NCI-H146 (cell line): ENCODE data around the gene CACNG1.

Experiments
- DNase-seq: peaks from one replicate; lab custom pipeline; 2025; lab: John Stamatoyannopoulos, UW

CACNG1 gene, protein sequence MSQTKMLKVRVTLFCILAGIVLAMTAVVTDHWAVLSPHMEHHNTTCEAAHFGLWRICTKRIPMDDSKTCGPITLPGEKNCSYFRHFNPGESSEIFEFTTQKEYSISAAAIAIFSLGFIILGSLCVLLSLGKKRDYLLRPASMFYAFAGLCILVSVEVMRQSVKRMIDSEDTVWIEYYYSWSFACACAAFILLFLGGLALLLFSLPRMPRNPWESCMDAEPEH

DNA sequence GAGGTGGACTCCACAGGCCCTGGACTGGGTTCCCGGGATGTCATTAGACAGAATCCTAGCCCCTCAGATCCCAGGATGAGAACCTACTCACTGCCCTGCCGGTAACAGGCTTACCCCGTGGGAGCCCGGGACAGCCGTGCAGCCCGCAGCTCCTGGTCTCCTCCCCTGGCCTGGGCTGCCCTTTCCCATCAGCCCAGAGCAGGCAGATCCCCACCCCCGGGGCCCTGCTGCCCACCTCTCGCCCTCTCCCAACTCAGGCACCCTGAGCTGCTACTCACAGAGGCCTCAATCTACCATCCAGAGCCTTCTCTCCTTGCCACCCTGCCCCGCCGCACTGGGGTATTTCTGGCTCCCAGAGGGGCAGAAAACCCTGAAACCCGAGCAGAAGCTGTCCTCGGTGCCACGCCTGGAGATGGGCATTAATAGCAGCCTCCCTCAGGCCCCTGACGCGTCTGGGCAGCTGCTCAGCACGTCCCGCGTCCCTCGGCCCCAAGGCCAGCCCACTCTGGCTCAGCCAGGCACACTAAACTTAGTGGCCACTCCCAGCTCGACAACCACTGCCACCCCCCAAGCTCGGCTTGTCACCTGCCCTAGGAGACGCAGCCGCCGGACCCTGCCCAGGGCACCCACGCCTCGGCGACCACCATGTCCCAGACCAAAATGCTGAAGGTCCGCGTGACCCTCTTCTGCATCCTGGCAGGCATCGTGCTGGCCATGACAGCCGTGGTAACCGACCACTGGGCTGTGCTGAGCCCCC lies at the start of gene CACNG1:
Gene CACNG1, plus strand, starts transcription at position 539 of the 757 bp plus-strand sequence. Its CDS starts 107 bp downstream, at position 646.
- DNase-seq = no peak

DNA sequence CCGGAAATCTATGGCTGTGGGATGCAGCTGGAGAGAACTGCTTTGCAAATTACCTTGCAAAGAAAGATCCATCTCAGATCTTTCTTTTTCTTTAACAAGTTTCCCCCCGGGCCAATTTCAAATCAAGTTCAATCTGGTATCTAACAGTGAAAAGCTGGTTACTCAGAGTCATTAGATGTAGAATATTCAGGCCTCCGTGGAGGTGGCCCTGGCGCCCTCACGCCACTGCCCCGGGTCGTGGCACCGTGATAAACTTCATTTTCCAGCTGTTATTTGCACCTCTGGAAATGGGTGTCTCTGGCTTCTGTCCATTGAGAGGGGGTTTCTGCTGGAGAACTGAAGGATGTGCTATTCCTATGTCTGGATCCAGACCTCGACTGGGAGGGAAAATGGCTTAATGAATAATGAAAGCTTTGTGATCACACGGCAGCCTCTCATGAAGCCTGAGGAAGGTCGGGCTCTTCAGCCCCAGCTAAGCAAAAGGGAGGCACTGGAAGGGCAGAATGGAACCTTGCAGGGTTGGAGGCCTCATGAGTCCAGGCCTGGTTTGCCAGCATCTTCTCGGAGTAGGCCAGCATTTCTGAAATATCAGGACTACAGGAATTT lies 49.3 kb upstream of the CACNG1 start:
- DNase-seq = no peak

DNA sequence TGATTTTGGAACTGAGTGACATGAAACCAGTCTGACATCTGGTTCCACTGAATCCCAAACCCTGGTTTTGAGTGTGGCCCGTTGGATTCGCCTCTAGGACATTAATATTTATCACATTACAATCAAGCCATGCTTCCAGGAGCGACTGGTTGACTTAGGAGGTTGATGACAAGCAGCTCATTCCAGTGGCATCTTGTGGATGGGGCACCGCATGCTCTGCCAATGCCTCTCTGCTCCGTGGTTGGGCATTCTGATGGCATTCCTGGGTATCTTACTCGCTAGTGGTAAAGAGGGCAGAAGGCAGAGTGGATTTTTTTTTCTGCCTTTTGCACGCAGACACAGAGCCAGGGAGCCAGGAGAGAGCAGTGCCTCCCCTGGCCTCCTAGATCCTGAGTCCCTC lies 48.4 kb upstream of the CACNG1 start:
- no peak for DNase-seq

DNA sequence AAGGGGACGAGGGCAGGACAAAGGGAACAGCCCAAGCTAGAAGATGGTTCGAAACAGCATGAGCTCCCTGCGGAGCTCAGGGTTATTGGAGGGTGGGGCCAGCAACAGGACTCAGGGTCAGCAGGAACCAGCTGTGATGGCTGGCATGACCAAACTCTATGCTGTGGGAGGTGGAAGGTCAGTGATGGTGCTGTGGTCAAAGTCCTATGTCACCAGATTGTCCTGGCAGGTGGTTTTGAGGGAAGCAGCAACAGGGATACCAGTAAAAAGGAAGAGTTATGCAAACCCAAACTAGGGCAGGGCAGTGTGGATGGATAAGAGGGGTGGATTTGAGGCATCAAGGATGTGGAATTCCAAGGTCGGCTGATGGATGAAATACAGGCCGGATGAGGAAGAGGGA lies 47.4 kb upstream of the CACNG1 start:
- DNase-seq = no peak

DNA sequence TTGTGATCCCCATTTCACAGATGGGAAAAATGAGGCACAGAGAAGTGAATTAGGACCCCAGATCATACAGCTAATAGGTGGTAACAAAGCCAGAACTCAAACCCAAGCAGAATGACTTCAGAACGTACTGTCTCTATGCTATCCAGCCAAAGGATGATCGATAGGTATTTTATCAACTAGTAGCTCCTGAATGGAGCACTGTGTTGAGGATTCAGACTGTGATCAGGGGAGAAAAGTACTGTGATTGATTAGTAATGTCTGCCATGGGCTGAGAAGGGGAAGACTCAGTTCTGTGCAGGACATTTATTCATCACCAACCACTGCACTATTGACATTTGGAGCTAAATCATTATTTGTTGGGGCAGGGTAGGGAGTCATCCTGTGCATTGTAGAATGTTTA lies 41.1 kb upstream of the CACNG1 start:
- no peak for DNase-seq

DNA sequence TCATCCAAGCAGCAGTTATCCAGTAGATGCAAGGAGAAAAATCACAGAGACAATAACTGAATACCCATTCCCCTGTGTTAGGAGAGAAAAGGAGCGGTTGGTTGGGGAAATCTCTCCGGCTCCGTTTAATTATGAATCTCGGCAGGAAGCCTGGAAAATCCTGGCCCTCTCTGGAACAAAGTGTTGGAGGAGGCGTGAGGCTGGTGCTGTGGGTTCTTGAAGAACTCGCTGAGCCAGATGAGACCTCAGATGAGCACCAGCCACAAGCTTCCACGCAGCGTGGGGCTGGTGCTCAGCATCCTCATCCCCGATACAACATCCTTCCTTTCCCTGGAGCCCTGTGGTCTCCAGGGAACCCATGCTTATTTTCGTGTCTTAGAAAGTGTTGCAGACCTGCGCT lies 40.2 kb upstream of the CACNG1 start:
- DNase-seq = no peak

DNA sequence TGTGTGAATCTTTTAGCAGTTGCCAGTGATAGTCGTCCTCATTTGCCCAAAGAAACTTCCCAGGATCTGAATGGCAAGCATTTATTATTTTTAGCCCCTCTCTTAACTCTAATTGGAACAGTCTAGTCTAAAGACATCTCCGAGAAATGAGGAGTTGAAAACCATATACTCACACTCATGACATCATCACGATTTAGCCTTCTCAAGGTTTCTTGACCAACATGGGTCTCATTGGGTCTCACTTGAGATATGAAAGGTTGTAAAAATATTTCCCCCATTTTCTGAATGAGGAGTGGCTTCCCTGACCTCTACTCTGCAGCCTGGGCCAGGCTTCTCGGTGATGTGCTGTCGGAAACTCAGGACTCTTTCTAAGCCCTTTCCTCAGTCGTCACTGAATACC lies 37.1 kb upstream of the CACNG1 start:
- no peak for DNase-seq

DNA sequence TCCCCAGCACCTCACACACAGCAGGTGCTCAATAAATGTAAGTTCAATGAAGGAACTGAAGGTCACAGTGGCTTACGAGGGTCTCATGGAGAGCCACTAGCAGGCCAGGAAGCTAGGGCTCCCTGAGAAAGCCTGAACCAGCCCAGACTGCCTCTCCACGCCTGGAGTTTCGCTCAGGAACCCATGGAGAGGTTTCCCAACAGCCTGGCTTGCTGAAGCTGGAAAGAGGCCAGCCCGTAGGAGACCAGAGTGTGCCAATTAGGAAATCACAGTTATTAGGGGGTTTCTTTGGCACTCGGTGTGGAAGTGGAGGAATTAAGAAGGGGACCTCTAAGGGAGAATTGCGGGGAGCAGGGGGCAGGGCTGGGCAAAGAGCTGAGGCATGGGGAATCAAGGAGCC lies 36.3 kb upstream of the CACNG1 start:
- no peak for DNase-seq

DNA sequence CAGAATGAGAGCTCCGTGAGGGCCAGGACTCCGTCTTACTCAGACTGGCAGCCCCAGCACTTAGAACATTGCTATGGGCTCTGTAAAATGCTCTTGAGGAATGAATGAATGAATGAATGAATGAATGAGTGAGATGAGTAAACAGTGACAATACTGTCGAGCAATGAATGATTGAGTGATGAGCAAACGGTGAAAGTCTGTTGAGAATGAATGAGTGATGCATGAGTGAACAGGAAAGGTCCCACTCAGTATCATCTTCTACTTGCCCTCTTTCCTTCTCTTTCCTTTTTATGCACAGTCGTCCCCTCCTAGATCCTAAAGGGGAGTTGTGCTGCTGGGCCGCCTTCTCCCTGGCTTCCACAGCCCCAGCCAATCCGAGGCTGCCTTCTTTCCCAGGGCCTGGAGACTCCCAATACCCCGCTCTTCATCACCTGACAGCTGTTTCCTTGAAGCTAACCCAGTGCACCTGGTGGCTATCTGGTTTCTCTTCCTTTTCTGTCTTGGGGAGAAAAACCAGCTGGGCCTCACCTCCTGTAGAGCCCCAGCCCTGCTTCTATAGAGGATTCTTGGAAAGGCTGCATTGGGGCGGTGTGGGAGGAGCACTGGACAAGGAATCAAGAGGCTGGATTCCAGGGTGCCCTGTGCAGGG lies 32.7 kb upstream of the CACNG1 start:
- peak; percentile 59 for DNase-seq

DNA sequence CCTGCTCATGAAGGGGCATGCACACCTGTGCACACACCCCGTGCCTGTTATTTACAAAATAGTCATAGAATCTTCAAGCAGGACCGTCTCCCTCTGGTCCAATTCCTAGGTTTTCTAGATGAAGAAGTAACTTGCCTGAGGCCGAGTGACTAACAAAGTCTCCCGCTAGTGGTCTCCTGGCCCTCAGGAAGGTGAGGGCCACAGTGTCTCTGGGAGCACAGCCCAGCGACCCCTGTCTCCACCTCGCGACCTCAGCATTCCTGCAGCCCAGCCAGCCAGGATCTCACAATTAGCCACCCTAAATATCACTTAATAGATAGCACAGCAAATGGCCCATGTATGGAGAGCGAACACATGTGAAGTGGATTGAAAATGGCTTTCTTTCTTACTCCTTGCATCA lies 30.5 kb upstream of the CACNG1 start:
- DNase-seq = no peak

DNA sequence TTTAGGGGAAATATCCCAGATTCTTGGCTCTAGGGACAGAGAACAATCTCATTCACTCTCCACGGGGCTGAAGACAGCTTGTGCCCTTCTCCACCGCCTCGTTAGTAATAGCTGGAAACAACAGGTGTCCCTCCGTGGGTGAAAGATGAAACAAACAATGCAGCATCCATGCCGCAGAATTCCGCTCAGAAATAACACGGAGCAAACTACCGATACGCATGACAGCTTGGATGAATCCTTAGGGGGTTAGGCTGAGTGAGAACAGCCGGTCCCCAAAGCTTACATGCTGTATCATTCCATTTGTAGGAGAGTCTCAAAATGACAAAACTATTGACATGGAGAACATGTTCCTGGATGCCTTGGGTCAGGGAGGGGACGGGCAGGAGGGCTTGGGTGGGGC lies 29.4 kb upstream of the CACNG1 start:
- DNase-seq = no peak

DNA sequence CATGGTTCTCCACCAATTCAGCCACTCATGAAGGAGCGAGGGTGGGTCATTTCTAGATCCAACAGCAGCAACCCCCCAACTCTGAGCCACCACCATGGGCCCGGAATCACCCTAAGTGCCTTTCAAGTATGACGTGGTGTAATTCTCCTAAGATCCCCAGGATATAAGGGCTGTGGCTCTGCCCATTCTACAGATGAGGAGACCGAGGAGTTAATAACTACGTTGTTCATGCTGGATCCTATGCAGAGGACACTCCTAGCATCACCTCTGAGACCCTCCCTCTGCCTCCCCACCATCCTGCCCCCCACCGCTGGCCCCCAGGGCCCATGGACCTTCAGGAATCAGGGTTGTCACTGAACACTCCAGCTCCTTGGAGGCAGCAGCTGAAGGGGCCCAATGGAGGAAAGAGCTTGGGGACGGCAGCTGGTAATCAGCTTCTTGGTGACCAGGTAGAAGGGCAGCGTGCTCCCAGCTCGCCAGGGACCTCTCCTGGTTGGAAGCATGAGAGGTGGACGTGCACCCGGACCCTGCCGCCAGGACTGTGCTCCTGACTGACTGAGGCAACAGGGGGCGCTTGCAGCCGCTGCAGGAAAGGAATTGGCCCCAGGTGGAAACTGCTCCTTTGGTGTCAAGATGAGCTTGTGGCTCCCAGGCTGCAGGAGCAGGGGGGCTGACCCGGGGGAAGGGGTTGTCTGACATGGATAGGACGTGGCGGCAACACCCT lies 28.2 kb upstream of the CACNG1 start:
- no peak for DNase-seq

DNA sequence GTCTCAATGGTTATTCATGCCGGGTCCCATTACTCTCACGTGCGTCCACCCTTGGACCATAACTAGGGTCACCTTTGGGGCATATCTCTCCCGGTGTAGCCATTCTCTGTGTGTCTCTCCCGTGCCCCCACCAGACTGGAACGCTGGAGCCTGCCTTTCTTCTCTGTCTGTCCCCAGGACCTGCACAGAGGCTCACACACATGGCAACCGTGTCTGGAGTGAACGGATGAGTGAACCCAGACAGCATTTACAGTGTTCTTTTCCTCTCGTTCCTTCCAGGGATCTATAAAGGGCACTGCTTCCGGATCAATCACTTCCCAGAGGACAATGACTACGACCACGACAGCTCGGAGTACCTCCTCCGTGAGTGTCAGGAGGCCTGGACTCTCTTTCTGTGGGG lies 26.4 kb upstream of the CACNG1 start:
- DNase-seq = no peak

DNA sequence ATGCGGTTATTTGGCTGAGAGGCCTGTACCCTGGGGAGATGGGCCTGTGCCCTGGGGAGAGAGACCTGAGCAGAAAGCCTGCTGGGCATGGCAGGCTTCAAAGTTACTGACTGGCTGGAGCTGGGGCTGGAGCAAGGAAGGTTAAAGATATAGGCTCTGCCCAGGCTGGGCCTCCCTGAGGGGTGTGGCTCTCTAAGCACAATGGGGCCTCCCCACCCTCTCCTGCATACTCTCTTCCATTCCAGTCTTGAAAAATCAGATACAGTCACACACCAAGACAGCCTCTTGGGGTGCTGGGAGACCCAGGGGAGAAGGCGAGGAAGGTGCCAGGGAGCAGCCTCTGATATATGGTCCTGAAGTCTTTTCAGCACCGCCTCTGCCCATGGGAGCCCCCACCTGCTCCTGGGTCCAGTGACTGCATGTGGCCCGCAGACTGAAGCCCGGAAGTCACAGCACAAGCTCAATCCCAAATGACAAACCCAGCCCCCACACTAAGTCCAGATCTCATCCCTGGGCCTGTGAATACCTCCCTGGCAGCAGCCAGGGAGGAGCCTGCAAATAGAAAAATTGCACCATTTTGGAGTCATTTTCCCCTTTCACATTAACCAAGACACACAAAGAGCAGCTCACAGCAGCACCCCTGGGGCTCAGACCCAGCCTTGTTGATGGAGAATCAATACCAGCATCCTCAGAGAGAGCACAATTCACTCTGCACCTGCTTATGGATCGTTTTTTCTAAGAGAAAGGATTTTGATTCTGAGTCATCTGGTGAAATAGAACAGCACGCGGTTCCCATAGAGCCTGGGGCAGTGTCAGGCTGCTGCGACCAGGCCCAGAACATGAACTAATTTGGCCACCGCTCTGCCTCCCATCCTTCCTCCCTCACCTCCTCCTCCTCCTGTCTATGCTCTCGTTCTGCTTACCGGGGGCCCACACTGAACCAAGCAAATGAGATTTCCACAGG lies 25.6 kb upstream of the CACNG1 start:
- DNase-seq = peak; percentile 97

DNA sequence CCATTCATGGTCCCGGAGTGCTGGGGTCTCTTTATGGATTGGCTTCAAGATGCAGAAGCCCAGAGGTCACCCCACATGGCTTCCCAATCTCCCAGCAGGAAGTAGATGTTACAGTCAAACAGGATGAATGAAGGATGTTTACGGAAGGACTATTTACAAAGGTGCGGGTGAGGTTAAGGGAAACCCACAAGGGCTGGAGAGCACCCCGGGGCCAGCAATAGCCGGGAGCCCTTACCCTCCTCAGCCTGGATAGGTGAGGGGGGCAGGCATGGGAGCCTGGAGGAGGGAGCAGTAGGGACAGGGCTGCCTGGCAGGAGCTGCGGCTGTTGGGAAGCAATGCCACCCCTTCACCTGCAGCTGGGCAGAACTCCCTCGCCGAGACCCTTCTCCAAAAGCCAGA lies 24.5 kb upstream of the CACNG1 start:
- DNase-seq = peak; percentile 31

DNA sequence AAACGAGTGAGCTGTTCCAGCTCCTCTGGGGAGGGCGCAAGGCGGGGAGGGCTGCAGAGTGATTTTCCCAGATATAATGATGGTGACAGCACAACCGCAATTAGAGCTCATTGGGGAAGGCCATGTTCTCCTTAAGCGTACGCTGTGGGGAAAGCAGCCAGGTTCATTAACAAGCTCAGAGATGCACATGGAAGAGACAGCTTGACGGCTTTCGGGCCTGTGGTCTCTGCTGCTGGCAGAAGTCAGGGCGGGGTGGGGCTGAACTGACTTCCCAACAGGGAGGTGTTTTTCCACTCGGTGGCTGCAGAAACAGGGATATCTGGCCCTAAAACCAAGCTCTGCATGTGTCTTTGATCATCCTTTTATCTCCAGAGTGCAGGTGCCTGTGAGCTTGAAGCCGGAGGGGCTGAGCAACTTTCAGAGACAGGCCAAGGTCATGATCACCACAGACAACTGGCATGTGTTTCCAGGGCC lies 24.0 kb upstream of the CACNG1 start:
- peak; percentile 28 for DNase-seq

DNA sequence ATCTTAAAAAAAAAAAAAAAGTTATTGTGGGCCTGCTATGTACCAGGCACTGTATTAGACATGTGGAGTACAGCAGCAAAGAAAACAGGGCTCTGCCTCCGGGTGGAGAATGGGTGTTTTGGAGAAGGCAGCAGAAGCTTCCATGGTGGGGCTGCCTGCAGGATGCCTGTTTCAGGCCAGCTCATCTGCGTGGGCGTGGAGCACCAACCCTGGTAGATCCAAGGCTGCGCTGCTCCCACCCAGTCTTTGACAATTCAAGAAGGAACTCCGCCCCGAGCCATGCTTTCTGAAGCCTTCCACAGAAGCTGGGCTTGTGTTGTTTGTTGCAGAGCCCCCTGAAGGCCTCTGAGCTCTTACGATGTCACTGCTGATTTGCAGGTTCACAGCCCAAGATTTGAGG lies 23.2 kb upstream of the CACNG1 start:
- DNase-seq = no peak

DNA sequence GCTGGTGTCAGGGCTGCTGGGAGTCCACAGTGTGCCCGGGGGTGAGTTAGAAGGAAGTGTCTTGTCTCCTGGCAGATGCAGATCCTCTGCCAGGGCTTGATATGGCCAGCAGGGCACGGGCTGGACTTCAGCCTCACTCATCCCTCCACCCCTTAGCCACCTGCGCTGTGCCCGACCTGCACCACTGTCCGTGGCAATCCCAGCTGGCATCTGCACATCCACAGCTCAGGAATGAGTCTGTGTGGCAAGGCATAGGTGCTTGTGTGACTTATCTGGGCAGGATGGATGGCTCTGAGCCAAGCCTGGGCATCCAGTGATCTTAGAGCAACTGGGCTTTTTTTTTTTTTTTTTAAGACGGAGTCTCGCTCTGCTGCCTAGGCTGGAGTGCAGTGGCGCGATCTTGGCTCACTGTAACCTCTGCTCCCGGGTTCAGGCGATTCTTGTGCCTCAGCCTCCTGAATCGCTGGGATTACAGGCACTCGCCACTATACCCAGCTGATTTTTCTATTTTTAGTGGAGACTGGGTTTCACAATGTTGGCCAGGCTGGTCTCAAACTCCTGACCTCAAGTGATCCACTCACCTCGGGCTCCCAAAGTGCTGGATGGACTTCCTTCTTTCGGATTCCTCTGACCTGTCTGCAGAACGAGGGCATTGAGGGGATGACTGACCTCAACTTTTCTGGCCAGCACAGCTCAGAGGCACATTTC lies 22.5 kb upstream of the CACNG1 start:
- no peak for DNase-seq

DNA sequence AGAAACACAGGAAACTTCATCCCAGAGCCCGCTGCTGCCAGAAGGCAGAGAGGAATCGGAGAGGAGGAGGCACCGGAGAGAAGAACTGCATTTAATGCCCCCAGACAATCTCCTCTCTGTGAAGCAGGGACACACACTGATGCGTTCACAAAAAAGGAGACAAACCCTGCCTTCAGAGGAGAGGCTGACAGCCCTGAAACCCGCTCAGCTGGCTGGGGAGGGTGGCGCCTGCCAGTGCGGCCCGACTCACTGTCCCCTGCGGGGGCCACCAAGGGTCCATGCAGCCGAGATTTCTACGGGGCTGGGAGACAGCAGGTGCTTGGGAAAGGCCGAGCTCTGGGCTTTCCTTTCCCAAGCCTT lies 21.9 kb upstream of the CACNG1 start:
- no peak for DNase-seq

DNA sequence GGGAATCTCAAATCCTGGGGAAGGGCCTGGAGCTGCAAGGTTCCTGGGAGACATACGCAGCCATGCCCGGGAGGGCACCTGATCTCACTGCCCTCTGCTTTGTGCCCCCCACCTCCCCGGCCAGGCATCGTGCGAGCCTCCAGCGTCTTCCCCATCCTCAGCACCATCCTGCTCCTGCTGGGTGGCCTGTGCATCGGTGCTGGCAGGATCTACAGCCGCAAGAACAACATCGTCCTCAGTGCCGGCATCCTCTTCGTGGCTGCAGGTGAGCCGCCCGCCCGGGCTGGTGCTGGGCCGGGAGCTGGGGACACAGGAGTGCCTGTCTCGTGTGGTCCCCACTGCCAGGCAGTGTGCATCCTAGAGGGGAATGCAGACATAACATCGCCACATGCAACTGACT lies 19.6 kb upstream of the CACNG1 start:
- DNase-seq = no peak
